NCI-H1417 (cell line): ENCODE measurements around the gene NOC4L.

Experiments
- DNase-seq, 3 experiments: peaks; one replicate each; lab custom pipeline; 2025; lab: John Stamatoyannopoulos, UW

The NOC4L gene

DNA sequence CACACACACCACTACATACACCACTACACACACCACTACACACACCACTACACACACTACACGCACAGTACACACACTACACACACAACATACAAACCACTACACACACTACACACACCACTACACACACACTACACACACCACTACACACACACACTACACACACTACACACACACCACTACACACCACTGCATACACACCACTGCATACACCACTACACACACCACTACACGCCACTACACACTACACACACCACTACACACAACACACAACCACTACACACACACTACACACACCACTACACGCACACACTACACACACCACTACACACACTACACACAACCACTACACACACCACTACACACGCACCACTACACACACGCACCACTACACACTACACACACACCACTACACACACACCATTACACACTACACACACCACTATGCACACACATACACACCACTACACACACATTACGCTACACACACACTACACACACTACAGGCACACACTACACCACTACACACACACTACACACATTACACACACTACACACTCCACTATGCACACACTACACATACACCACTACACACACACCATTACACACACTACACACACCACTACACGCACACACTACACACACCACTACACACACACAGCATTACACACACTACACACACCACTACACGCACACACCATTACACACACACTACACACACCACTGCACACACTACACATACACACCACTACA lies 12.5 kb downstream of the NOC4L start:
- no peak for DNase-seq

DNA sequence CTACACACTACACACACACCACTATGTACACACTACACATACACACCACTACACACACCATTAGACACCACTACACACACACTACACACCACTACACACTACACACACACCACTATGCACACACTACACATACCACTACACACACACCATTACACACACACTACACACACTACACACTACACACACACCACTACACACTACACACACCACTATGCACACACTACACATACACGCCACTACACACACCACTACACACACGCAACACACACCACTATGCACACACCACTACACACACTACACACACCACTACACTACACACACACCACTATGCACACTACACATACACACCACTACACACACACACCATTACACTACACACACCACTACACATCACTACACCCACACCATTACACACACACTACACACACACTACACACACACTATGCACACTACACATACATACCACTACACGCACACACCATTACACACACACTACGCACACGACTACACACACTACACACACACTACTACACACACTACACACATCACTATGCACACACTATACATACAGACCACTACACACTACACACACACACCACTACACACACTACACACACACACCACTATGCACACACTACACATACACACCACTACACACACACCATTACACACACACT lies 13.6 kb downstream of the NOC4L start:
- DNase-seq: no peak

DNA sequence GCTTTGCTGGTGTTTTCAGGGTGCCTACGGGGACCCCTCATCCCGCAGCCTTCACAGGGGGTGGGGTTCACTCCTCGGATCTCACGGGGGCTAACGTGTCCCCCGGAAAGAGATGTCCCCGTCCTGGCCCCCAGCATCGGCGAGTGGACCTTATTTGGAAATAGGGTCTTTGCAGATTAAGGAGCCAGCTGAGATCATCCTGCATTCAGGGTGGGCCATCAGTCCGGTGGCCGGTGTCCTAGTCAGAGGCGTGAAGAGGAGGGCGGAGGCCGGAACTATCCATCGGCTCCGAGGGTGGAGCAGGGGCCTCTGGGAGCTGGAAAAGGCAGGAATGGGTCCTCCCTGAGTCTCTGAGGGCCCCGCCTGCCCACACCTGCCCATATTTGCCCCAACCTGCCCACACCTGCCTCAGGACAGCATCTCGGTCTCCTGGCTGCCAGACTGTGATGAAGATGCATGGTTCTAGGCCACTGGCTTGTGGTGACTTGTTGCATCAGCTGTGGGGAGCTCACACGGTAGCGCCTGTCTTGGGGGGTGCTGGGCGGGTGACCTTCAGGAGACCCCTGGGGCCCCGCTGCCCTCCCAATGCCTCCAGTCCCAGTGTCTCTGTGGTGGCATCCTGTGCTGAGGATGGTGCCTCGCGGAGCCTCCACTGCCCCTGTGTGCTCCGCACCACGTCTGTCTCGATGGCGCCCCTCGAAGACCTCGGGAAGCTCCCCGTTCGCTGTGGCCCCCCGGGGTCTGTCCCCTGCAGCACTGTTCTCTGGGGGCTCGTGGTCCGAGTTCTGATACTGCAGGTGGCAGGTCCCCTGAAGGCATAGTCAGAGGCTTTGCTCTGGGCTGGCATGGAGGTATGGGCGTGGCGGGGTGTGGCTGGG lies 14.7 kb downstream of the NOC4L start:
- peak in 1 of 3 experiments; percentile 37 for DNase-seq

DNA sequence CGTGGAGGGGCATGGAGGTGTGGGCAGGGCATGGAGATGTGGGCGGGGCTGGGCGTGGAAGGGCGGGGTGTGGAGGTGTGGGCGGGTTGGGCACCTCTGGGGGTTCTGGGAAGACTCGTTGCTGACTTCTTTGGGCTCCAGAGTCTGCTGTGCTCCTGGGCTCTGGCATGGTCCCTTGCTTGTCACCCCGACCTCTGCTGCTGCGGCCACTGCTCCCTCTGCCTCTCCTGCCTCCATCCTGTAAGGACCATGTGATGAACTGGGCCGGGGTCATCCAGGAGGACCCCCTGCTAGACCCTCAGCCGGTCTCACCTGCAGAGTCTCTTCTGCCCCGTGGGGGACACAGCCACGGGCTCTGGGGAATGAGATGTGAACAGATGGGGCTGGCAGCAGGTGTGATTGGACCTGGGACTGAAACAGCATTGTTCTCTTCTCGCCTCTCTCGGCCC lies 15.3 kb downstream of the NOC4L start:
- no peak for DNase-seq

DNA sequence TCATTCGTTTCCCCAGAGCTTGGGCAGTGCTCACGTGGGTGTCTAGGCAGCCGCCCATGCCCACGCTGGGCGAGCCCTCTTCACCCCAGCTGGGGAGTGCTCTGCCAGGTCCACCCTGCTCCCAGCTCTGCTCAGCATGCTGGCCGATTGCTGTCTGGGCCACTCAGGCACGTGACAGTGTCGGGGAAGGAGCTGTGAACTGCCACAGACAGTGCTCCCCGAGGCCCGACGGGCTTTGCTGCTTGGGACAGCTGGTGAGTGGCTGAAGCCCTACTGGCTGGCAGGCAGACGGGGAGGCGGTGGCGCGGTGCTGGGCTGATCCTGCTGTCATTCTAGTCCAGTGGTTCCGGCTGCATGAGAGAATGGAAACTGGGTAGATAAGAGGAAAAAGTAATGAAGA lies 15.8 kb downstream of the NOC4L start:
- no peak for DNase-seq

DNA sequence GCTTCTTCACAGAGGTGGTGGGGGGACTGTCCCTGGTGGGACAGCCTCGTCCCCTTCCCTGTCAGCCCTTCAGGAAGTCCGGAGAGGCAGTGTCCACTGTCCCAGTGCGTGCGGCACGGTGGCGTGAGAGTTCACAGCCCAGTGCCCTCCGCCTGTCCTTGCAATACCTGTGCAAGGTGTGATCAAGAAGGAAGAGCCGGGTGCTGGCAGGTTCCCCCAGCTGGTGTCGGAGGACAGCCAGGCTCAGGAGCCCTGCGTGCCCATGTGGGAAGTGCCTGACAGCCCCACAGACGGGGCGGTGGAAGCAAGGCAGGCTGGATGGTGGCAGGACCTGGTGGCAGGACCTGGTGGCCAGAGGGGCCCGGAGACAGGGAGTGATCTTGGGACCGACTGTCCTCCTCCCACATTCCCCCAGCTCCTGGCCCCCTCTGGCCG lies 16.4 kb downstream of the NOC4L start:
- no peak for DNase-seq

DNA sequence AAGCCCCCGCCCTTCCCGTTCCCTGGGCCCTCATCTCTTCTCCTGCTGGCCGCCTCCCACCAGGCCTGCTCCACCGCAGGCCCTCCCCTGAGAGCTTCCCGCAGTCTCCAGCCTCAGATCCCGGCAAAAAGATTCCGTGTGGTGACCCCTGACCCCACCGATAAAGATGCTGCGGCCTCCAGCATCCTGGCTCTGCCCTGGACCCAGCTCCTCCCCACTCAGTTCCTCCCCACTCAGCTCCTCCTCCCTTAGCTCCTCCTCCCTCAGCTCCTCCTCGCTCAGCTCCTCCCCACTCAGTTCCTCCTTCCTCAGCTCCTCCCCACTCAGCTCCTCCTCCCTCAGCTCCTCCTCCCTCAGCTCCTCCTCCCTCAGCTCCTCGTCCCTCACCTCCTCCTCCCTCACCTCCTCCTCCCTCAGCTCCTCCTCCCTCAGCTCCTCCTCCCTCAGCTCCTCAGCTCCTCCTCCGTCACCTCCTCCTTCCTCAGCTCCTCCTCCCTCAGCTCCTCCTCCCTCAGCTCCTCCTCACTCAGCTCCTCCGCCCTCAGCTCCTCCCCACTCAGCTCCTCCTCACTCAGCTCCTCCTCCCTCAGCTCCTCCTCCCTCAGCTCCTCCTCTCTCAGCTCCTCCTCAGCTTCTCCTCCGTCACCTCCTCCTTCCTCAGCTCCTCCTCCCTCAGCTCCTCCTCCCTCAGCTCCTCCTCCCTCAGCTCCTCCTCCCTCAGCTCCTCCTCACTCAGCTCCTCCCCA lies 17.0 kb downstream of the NOC4L start:
- no peak for DNase-seq

DNA sequence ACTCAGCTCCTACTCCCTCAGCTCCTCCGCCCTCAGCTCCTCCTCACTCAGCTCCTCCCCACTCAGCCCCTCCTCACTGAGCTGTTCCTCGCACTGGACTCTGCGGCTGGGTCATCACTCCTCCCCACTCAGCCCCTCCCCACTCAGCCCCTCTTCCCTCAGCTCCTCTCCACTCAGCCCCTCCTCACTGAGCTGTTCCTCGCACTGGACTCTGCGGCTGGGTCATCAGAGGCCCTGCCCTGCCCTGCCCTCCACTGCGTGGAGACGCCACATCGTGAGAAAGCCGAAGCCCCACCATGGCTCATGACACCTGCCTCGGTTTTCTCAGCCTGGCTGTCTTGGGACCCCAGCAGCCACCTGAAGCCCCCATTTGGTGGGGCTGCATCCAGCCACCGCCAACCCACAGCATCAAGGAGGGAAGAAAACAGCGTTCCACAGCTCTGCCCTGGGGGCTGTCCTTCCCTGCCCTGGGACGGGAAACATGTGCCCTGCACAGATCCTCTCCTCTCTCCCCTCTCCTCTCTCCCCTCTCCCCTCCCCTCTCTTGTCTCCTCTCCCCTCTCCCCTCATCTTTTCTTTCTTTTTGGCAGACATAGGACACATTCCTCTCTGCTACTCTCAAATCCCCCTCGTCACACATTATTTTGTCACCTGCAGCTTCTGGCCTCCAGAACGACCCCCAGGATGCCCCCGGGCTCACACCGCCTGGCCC lies 17.7 kb downstream of the NOC4L start:
- no peak for DNase-seq

DNA sequence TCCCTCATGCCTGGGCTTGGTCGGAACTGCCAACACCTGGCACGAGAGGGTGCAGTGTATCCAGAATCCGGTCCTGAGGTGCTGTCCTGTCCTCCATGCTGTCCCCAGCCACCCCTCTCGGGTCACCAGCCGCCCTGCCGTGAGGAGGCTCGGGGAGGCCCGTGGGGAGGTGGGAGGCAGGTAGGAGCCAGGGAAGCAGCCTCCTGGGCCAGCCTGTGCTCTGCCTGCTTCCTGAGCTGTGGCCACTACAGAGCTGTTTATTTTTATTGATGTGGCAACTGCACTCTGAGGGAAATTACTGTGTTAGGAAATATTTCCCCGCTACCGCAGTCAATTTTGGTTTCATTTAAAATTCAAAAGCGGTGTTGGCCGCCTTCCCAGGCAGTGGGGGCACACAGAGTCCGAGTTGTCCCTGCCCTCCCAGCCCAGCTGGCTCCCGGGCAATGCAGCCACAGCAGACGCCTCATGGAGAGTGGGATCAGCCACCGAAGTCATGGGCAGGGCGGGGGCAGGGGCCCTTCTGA lies 18.3 kb downstream of the NOC4L start:
- DNase-seq: peak in 1 of 3 experiments; percentile 27

DNA sequence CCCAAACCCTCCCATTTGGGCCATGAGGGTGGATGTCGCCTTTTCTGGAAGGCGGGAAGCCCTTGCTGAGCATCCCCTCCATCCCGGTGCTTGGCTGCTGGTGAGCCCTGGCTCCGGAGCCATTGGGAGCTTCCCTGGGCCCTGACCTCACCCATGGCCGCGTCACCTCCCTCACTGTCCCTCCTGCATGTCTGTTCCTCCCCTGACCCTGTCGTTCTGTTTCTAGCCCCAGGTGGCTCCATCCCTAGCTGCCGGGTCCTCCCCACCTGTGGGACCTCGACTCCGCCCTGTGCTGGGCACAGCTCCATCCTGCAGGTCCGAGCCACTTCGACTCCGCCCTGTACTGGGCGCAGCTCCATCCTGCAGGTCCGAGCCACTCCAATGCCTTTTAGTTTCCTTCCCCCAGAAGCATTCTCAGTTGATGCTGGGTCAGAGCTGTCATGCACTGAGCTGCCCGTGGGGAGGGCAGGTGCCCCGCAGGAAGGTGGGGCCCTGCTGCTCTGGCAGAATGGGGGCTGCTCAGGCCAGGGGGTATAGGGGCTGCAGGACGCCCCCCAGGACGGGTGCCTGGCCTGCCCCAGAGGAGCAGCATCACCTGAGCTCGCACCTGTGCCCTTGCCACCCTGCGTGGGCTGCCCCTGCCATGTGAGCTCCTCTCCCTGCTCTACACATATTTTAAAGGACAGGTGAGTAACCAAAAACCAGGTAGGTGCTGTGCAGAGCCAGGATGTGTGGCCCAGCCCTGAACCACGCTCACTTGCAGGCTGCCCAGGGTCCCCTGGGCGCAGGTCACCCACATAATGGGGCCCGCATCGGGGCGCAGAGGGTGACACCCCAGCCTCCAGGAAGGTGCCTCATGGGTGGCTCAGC lies 19.0 kb downstream of the NOC4L start:
- DNase-seq: peak in 2 of 3 experiments; percentile 23 to 34

DNA sequence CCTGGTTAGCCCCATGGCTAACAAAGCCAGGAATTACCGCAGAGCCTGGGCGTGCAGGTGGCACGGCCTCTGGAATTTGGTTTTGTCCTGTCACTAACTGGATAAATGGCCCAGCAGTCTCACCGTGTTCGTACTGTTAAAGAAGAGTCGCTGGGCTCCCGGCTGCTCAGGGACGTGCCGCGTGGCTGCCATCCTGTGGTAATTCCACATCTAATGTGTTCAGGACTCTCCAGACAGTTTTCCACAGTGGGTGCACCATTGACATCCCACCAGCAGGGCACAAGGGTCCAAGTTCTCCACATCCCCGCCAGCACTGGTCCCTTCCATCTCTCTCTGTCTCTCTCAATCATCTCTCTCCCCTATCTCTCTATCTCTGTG lies 19.6 kb downstream of the NOC4L start:
- DNase-seq: peak in 1 of 3 experiments; percentile 37

DNA sequence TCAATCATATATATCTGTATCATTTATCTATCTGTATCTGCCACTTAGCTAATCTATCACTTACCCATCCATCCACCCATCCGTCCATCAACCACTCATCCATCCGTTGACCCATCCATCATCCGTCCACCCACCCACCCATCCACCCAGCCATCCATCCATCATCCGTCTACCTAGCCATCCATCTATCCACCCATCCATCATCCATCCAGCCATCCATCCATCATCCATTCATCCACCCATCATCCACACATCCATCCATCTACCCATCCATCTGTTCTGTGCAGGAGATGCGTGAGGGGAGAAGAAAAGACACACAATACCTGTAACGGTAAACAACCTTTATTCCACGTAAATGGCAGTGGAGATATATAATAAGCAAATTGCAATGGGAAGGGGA lies 20.2 kb downstream of the NOC4L start:
- peak in 1 of 3 experiments; percentile 22 for DNase-seq

DNA sequence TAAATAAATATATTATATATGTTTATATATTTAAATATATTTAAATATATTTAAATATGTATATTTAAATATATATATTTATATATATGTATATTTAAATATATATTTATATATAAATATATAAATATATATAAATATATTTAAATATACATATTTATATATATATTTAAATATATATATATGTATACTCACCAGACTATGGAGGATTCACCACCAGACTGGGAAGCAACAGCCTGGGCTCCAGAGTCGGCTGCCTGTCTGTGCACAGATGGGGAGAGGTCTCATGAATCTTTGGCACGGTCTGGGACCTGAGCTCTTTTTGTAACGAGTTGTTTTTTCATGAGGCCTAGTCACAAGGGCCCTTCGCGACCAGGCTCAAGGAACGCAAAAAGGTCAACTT lies 21.3 kb downstream of the NOC4L start:
- DNase-seq: no peak

DNA sequence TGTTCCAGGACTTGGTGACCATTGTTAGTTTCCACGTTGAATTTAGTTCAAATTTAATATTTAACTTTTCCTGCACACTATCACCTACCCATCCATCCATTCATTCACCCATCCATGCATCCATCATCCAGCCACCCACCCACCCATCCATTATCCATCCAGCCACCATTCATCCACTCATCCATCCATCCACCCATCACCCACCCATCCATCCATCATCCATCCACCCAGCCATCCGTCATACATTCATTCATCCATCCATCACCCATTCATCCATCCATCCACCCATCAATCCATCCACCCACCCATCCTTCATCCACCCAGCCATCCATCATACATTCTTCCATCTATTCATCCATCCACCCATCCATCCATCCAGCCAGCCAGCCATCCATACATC lies 21.8 kb downstream of the NOC4L start:
- no peak for DNase-seq

DNA sequence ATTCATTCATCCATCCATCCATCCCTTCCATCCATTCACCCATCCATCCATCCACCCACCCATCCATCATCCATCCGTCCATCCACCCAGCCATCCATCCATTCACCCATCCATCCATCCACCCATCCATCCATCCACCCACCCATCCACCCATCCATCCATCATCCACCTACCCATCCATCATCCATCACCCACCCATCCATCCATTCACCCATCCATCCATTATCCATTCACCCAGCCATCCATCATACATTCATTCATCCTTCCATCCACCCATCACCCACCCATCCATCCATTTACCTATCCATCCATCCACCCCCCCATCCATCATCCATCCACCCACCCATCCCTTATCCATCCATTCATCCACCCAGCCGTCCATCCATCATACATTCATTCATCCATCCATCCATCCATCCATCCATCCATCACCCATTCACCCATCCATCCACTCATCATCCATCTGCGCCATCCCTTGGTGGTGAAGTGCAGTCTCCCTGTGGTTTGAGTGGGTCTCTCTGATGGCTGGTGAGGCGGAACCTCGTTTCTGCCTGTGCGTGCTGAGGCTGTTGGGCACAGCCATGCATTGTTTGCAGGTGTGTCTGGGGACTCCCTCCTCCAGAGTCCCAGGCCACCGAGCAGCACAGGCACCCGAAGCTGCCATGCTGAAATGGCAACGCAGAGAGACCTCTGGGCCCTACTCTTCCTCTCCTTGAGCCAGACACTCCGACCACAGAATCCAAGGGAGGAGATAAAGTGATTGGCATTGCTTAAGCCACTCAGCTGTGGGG lies 22.7 kb downstream of the NOC4L start:
- no peak for DNase-seq

DNA sequence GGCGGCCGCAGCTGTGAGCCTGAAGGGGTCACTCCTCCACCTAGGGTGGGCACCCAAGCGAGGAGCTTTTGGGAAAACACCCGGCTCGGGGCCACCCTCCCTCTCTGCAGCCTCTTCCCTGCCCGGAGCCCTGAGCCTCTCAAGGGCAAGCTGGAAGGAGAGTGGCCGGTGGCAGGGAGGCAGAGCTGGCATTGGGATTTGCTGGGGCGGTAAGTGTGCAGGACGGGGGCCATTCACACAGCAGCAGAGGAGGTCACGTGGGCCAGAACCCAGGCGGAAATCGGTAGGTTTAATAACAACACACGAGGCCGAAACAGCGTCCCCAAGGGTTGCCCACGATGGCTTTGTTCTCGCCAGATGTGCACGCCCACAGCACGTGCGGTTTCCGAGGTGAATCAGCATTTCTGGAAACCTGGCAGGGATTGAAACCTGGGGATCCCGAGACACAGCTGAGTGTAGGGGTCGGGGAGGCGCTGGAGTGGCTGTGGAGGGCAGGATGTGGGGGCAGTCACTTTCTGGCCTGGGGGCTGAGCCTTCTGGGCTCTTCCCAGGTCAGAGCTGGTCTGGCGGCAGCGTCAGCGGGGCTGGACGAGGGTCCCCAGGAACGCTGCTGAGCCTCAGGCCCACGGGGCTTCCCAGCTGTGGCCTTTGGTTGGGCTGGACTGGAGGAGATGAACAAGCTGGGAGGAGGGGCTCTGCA lies 23.5 kb downstream of the NOC4L start:
- DNase-seq: no peak

DNA sequence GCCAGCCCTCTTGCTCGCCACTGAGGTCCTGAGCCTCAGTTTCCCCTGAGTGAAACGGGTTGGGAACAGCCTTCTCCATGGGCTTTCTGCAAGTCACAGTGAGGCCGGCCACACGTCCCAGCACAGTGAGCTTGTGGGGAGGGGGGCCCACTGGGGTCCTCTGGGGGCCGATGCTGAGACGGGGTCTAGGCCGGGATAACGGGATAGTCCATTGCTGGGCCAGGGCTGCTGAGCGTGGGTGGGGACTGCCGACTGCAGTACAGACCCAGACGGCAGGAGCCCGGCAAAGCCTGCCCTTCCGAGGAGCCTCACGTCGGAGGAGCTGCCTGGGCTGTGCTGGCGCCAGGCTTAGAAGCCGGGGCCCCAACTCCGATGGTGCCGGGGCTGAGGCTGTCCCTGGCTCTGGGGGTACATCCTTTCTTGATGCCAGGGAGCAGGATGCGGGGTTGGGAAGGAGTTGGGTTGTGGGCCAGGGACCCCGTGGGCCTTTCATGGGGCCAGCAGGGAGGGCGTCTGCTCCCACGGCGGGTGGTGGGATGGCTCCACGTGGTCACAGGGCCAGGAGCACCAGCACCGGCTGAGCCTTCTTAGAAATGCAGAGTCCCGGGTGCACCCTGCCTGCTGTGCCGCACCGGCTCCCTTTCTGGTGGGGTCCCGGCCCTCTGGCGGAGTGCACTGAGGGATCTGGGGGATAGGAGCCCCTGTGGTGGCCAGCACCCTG lies 24.2 kb downstream of the NOC4L start:
- DNase-seq: no peak

DNA sequence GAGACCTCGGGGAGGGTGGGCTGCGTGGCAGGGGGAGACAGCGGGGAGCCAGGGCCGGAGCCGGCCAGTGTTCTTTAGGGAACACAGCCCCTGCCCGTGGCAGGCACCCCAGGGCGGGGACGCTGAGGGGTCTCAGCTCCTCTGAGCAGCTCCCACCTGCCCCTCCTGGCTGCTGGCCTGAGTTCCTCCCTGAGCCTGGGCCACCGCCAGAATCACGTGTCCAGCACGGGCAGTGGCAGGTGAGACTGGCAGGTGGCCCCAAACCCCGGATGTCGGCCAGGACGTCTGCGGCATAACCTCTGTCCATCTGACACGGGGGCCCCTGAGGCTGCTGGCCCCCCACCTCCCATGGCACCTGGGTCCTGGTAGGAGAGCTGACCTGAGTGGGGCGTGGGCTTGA lies 25.1 kb downstream of the NOC4L start:
- no peak for DNase-seq
